ENCODE results near the gene GALNT12. TPM values are rescaled to one million over a fixed set of nuclear protein-coding genes. Genes with fewer than 3 reads are reported as not detected.

GALNT12 gene
- total RNA-seq, 6 donors from 2014 or later: 18.2 to 89.1 (median 30.0) TPM

DNA sequence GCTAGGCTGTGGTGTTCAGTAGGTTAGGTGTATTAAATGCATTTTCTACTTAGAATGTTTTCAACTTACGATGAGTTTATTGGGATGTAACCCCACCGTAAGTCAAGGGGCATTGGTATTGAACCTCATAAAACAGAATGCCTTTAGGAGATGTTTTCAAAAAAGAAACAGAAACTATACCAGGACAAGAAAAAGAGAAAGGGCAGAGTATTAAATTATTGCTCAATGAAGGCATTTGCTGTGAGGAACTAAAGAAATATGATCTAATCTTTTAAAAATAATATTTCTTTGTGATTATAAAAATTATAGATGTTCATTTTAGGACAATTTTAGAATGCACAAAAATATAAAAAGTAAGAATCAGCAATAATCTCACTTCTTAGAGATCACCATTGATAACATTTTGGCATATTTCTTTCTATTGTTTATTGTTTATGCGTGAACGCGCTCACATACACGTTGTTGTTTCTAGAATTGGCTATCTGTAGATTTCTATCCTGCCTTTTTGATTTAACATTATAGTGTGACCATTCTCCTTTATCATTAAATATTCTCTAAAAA, 8.0 kb downstream of the GALNT12 start:
- Histone ChIP-seq H3K4me1 (no peaks in the 10 kb centered on the region), H3K9me3 (no peaks in the 10 kb centered on the region), H3K27ac (no peak overlapping the region), H3K27me3 (no peaks in the 10 kb centered on the region), H3K4me3 (no peak overlapping the region), H3K36me3 (no peaks in the 10 kb centered on the region)
- DNase-seq: no peak
- WGBS, 2 donors: 84 to 89% methylated on average over 6 of the region's 6 CpGs
- no peak for ATAC-seq (ENCODE audit: low FRiP score in 2 of 2)
- TF ChIP-seq POLR2AphosphoS5 (IDR thresholded peaks at IDR 0.05): no peak
- no peak for TF ChIP-seq POLR2A (IDR thresholded peaks at IDR 0.05)
- no peak for TF ChIP-seq EP300 (IDR thresholded peaks at IDR 0.05)
- TF ChIP-seq, protein P1, sequence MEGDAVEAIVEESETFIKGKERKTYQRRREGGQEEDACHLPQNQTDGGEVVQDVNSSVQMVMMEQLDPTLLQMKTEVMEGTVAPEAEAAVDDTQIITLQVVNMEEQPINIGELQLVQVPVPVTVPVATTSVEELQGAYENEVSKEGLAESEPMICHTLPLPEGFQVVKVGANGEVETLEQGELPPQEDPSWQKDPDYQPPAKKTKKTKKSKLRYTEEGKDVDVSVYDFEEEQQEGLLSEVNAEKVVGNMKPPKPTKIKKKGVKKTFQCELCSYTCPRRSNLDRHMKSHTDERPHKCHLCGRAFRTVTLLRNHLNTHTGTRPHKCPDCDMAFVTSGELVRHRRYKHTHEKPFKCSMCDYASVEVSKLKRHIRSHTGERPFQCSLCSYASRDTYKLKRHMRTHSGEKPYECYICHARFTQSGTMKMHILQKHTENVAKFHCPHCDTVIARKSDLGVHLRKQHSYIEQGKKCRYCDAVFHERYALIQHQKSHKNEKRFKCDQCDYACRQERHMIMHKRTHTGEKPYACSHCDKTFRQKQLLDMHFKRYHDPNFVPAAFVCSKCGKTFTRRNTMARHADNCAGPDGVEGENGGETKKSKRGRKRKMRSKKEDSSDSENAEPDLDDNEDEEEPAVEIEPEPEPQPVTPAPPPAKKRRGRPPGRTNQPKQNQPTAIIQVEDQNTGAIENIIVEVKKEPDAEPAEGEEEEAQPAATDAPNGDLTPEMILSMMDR (IDR thresholded peaks at IDR 0.05): no peak

DNA sequence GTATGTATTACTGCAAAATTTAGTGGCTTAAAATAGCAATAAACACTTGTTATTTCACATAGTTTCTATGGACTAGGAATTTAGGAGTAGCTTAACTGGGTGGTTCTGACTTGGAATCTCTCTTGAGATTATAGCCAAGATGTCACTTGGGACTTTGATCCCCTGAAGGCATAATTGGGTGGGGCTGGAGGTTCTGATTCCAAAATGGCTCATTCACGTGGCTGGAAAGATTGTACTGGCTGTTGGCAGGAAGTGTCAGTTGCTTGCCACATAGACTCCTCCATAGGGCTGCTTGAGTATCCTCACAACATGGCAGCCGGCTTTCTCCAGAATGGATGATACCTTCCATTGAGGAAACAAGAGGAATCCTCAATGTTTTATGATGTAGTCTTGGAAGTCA, 11.3 kb downstream of the GALNT12 start:
- Histone ChIP-seq H3K27me3 (no peaks in the 10 kb centered on the region), H3K36me3 (no peaks in the 10 kb centered on the region), H3K4me1 (no peaks in the 10 kb centered on the region), H3K27ac (no peak overlapping the region), H3K4me3 (no peak overlapping the region), H3K9me3 (no peaks in the 10 kb centered on the region)
- TF ChIP-seq, protein P1 (IDR thresholded peaks at IDR 0.05): no peak
- TF ChIP-seq POLR2A (IDR thresholded peaks at IDR 0.05) (no peak), POLR2AphosphoS5 (IDR thresholded peaks at IDR 0.05) (no peak), EP300 (IDR thresholded peaks at IDR 0.05) (no peak)
- 83 to 91% methylated on average over 2 of the region's 2 CpGs for WGBS, 2 donors
- DNase-seq (no peak), ATAC-seq (ENCODE audit: low FRiP score in 2 of 2) (no peak)

DNA sequence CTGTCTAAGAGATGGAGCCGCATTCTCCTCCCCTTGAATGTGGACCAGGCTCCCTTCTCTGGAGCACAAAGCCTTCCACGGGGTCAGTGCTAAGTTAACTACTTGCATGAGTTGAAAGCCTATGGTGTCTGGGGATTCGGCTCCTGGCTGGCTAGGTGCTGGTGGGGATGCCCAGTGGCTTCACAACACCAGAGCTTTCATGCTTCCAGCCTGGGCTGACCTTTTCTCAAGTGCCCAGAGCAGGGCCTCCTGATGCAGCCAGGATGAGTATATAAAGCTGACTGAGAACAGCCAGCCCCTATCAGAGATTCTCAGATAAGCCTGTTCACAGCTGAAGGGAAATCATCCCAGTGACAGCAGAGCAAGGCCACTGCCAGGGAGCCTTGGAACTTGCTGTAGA, 11.8 kb downstream of the GALNT12 start:
- DNase-seq (no peak), ATAC-seq (ENCODE audit: low FRiP score in 2 of 2) (no peak)
- H3K4me3 ChIP-seq: no peak overlapping the region
- no peaks in the 10 kb centered on the region for H3K4me1 ChIP-seq
- TF ChIP-seq POLR2AphosphoS5 (IDR thresholded peaks at IDR 0.05): no peak
- TF ChIP-seq, protein P1 (IDR thresholded peaks at IDR 0.05): no peak
- no peak for TF ChIP-seq EP300 (IDR thresholded peaks at IDR 0.05)
- TF ChIP-seq POLR2A (IDR thresholded peaks at IDR 0.05): no peak
- 91 to 97% methylated on average over 2 to 3 of the region's 3 CpGs for WGBS, 2 donors
- no peaks in the 10 kb centered on the region for H3K36me3 ChIP-seq
- no peaks in the 10 kb centered on the region for H3K9me3 ChIP-seq
- H3K27me3 ChIP-seq: no peaks in the 10 kb centered on the region
- no peak overlapping the region for H3K27ac ChIP-seq

DNA sequence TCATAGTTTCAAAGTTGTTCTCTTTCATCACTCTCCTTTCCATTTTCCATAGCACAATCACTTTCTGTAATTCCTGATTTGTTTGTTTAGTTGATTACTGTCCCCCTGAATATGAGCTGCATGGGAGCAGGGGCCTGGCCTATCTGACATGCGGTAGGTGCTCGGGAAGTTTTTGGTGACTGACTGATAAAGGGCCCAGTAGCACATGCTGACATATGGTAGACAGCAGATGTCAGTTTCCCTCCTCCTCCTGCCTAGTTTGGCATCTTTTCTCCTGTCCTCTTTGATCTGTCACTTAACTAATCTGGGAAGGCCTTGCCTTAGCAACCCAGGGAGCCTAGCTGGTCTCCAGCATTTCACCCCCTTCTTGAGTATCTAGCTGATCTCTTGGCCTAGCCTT, 14.4 kb downstream of the GALNT12 start:
- 96 to 98% methylated on average over 2 of the region's 2 CpGs for WGBS, 2 donors
- peaks cover 0 to 3% (median 0%) of the 10 kb centered on the region in 4 donors for H3K36me3 ChIP-seq
- no peaks in the 10 kb centered on the region for H3K9me3 ChIP-seq
- no peak overlapping the region for H3K27ac ChIP-seq
- no peaks in the 10 kb centered on the region for H3K4me1 ChIP-seq
- DNase-seq (no peak), ATAC-seq (ENCODE audit: low FRiP score in 2 of 2) (no peak)
- TF ChIP-seq EP300 (IDR thresholded peaks at IDR 0.05) (no peak), POLR2AphosphoS5 (IDR thresholded peaks at IDR 0.05) (no peak), POLR2A (IDR thresholded peaks at IDR 0.05) (no peak)
- TF ChIP-seq, protein P1 (IDR thresholded peaks at IDR 0.05): no peak
- H3K27me3 ChIP-seq: no peaks in the 10 kb centered on the region
- no peak overlapping the region for H3K4me3 ChIP-seq

DNA sequence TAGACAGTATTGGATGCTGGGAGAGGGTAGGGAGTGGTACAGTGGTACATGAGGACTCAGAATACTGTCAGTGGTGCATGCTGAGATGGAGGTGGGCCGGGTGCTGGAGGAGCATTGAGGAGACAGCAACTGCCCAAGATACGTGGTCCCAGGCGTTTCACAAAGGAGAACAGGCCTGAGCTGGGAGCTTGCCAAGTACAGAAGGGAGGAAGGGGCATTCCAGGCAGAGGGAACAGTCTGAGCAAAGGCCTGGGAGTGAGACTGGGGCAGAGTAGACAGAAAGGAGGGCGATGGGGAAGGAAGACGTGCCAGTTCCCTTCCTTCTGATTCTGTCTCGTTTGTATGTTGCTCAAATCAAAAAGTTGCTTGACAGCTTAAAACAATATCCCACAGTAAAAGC, 15.2 kb downstream of the GALNT12 start:
- Histone ChIP-seq H3K27me3 (no peaks in the 10 kb centered on the region), H3K36me3 (peaks cover 0 to 4% (median 0%) of the 10 kb centered on the region in 4 donors), H3K4me3 (no peak overlapping the region), H3K4me1 (no peaks in the 10 kb centered on the region), H3K9me3 (no peaks in the 10 kb centered on the region), H3K27ac (no peak overlapping the region)
- DNase-seq (no peak), ATAC-seq (ENCODE audit: low FRiP score in 2 of 2) (no peak)
- WGBS, 2 donors: 80 to 87% methylated on average over 6 of the region's 6 CpGs
- TF ChIP-seq, protein P1 (IDR thresholded peaks at IDR 0.05): no peak
- TF ChIP-seq POLR2A (IDR thresholded peaks at IDR 0.05): no peak
- TF ChIP-seq EP300 (IDR thresholded peaks at IDR 0.05): no peak
- no peak for TF ChIP-seq POLR2AphosphoS5 (IDR thresholded peaks at IDR 0.05)

All from upper lobe of left lung (tissue), 6 donors.